Measurements from ENCODE around the gene NEURL3. TPM values are rescaled to one million over a fixed set of nuclear protein-coding genes. Genes with fewer than 3 reads are reported as not detected.

The NEURL3 gene, protein sequence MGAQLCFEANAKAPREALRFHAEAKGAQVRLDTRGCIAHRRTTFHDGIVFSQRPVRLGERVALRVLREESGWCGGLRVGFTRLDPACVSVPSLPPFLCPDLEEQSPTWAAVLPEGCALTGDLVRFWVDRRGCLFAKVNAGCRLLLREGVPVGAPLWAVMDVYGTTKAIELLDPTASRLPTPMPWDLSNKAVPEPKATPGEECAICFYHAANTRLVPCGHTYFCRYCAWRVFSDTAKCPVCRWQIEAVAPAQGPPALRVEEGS
- 0.13 TPM in 1 of 2 replicates, not detected in the other for total RNA-seq

DNA sequence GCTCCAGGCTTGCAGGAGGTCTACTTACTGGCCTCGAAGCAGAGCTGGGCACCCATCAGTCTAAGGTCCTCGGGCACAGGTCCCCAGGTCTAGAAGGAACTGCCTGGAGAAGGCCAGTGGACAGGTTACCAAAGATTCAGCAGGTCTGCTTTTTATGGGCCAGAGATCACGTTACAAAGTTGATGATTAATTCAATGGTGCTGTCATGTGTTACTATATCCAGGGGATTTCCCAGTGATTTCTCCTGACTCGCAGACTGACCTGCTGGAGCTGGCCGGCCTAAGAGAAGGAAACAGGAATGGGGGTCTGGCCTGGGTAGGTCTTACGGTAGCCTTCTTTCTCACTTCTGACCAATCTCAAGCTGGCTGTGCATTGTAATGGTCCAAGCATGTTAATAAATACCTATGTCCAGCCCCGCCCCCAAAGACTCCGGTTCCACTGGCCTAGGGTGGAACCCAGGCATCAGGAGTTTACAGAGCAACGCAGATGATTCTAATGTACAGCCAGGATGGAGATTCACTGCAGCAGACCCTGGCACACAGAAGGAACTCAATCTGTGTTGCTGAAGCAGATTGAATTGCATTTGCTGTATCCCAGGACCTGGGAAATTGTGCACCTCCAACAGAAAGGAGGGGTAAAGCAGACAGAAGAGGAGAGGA is at the start of gene NEURL3:
Gene NEURL3 (minus strand): TSS at position 127 of the 659 bp plus-strand sequence. CDS start 71 bp downstream, at position 56.

DNA sequence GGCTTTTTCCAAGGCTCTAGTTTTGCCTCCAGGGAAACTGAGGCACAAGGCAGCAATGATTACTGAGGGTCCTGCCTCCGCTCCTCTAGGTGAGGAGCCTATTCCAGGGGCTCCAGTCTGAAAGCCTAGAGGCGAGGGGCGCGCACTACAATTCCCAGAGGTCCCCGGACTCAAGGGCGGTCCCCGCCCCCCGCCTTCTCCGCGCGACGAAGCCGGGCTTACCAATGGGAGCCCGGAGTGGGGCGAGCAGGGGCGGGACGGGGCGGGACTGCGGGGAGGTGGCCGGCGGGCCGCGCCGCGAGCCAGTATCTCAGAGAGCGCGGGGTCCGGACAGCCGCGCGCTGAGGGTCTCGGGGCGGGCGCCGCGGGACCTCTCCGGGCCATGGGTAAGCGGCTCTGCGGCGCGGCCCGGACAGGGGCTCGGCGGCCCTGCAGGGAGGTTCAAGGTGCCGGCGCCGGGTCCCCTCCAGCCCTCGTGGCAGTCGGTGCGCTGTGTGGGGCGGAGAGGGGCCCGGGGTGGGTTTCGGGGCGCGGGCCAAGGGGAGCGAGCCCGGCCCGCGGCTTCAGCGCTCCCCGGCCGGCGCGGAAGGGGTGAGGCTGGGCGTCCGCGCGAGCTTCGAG is 31.4 kb upstream of the NEURL3 start, which contains the start of gene ARID5A:
Gene ARID5A (plus strand): TSS at position 308 of the 621 bp plus-strand sequence. CDS start 75 bp downstream, at position 383.

Other genes with a start within 250 kb of the NEURL3 start
- 27.7 and 34.8 TPM in 2 replicates for gene TMEM127, start 239.4 kb downstream of the NEURL3 start, total RNA-seq
- 73.8 and 94.4 TPM in 2 replicates for gene CIAO1, start 239.1 kb downstream of the NEURL3 start, total RNA-seq
- gene SNRNP200, start 199.8 kb downstream of the NEURL3 start, total RNA-seq = 64.7 and 71.4 TPM in 2 replicates
- gene ITPRIPL1, start 180.0 kb downstream of the NEURL3 start, total RNA-seq = 4.9 and 5.3 TPM in 2 replicates
- 9.9 and 18.9 TPM in 2 replicates for gene NCAPH, start 169.6 kb downstream of the NEURL3 start, total RNA-seq
- 9.9 and 11.2 TPM in 2 replicates for gene ARID5A, start 31.4 kb upstream of the NEURL3 start, total RNA-seq
- gene KANSL3, start 133.0 kb upstream of the NEURL3 start, total RNA-seq = 26.8 and 34.7 TPM in 2 replicates
- gene FER1L5, start 137.4 kb upstream of the NEURL3 start, total RNA-seq = under 0.01 and 0.16 TPM in 2 replicates
- 22.0 and 24.7 TPM in 2 replicates for gene LMAN2L, start 234.7 kb upstream of the NEURL3 start, total RNA-seq

Measured in epithelial cell of alveolus of lung (primary cell).